ENCODE results near the gene IGF2BP3.

DNA sequence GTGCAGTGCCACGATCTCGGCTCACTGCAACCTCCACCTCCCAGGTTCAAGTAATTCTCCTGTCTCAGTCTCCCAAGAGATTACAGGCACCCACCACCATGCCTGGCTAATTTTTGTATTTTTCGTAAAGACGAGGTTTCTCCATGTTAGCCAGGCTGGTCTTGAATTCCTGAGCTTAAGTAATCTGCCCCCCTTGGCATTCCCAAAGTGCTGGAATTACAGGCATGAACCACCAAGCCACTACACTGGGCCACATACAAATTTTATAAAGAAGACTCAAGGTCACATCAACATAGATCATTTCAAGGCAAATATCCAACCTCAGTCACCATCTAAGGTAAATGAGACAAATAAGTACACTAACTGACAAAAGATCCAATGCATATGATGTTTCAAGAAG is 32.1 kb downstream of the IGF2BP3 start:
- TF ChIP-seq ZNF274 (IDR thresholded peaks at IDR 0.05; ENCODE audit: low read depth, low read length) (no peak), SUZ12 (IDR thresholded peaks at IDR 0.05; ENCODE audit: extremely low read depth, insufficient read depth, insufficient read length) (no peak)

Measured in NT2/D1 (cell line).